Liver (tissue), 9 donors: ENCODE measurements around the gene BEGAIN. TPM values are rescaled to one million over a fixed set of nuclear protein-coding genes. Genes with fewer than 3 reads are reported as not detected.
A peak's percentile ranks its signal among the peaks of the same experiment; 100 is the strongest.

Experiments used
- DNase-seq: peaks from one replicate; pipeline ENCODE4 v3.0.0-alpha.2; 2017; ENCODE audit warnings: low spot score
- H3K27ac ChIP-seq, 2 donors: one replicate each; pipeline ENCODE4 v1.7.0; 2013; ENCODE audit warnings: inconsistent platforms in 2 of 2, low read length in 2 of 2, control low read depth in 1 of 2, low read depth in 1 of 2, mild to moderate bottlenecking in 1 of 2
- H3K27me3 ChIP-seq, 4 donors: one replicate each; pipeline versions ENCODE4 v1.6.1 to v1.7.0; 2013; ENCODE audit warnings: low read length in 3 of 4, inconsistent platforms in 1 of 4, mild to moderate bottlenecking in 1 of 4, moderate library complexity in 1 of 4; ENCODE audit not compliant: control insufficient read depth in 4 of 4, insufficient read depth in 4 of 4
- H3K36me3 ChIP-seq, 4 donors: one replicate each; pipeline versions ENCODE4 v1.6.1 to v1.7.0; 2013; ENCODE audit warnings: low read length in 3 of 4, mild to moderate bottlenecking in 3 of 4, low read depth in 1 of 4, moderate library complexity in 1 of 4; ENCODE audit not compliant: control insufficient read depth in 4 of 4, insufficient read depth in 3 of 4
- H3K4me1 ChIP-seq, 4 donors: one replicate each; pipeline versions ENCODE4 v1.6.1 to v1.7.0; 2013; ENCODE audit warnings: low read length in 3 of 4, mild to moderate bottlenecking in 3 of 4, moderate library complexity in 1 of 4; ENCODE audit not compliant: control insufficient read depth in 4 of 4, insufficient read depth in 4 of 4
- H3K4me3 ChIP-seq, 3 donors: one replicate each; pipeline versions ENCODE4 v1.6.1 to v1.7.0; 2013; ENCODE audit warnings: low read length in 3 of 3, control low read depth in 1 of 3, low read depth in 1 of 3, mild to moderate bottlenecking in 1 of 3
- H3K9ac ChIP-seq, 2 donors: one replicate each; pipeline ENCODE4 v1.7.0; 2013; ENCODE audit warnings: low read length in 2 of 2, mild to moderate bottlenecking in 2 of 2, moderate library complexity in 2 of 2, control low read depth in 1 of 2, low read depth in 1 of 2
- H3K9me3 ChIP-seq, 4 donors: one replicate each; pipeline versions ENCODE4 v1.6.1 to v1.7.0; 2013; ENCODE audit warnings: low read length in 3 of 4; ENCODE audit not compliant: control insufficient read depth in 4 of 4
- EGR1 ChIP-seq, 2 donors: IDR thresholded peaks; 2 replicates each; pipeline ENCODE4 v1.6.1; 2016 to 2018; ENCODE audit warnings: antibody characterized with exemption in 2 of 2, low read depth in 2 of 2
- FOXA1 ChIP-seq: IDR thresholded peaks from 2 replicates; pipeline ENCODE4 v1.6.1; 2016; ENCODE audit warnings: antibody characterized with exemption
- FOXA2 ChIP-seq: IDR thresholded peaks from 2 replicates; pipeline ENCODE4 v1.6.1; 2016; ENCODE audit warnings: antibody characterized with exemption
- GABPA ChIP-seq, 2 donors: IDR thresholded peaks in 1 of 2; conservative IDR thresholded peaks in 1 of 2; 2 replicates each; pipeline ENCODE4 v1.6.1; 2016; ENCODE audit warnings: antibody characterized with exemption in 2 of 2, mild to moderate bottlenecking in 1 of 2, moderate library complexity in 1 of 2
- HNF4A ChIP-seq, 2 donors: conservative IDR thresholded peaks; 2 replicates each; pipeline ENCODE4 v1.6.1; 2016; ENCODE audit warnings: antibody characterized with exemption in 2 of 2, mild to moderate bottlenecking in 2 of 2
- HNF4G ChIP-seq: IDR thresholded peaks from 2 replicates; pipeline ENCODE4 v1.6.1; 2016; ENCODE audit warnings: antibody characterized with exemption
- JUND ChIP-seq, 2 donors: IDR thresholded peaks; 2 replicates each; pipeline ENCODE4 v1.6.1; 2016; ENCODE audit warnings: antibody characterized with exemption in 2 of 2
- NR2F2 ChIP-seq: IDR thresholded peaks from 2 replicates; pipeline ENCODE4 v1.6.1; 2016; ENCODE audit warnings: antibody characterized with exemption
- RAD21 ChIP-seq, 2 donors: IDR thresholded peaks; 2 replicates each; pipeline ENCODE4 v1.6.1; 2016; ENCODE audit warnings: antibody characterized with exemption in 2 of 2, mild to moderate bottlenecking in 2 of 2
- RXRA ChIP-seq, 2 donors: IDR thresholded peaks; 2 replicates each; pipeline ENCODE4 v1.6.1; 2017 to 2018; ENCODE audit warnings: antibody characterized with exemption in 2 of 2, mild to moderate bottlenecking in 1 of 2
- TAF1 ChIP-seq: conservative IDR thresholded peaks from 2 replicates; pipeline ENCODE4 v1.6.1; 2016; ENCODE audit warnings: antibody characterized with exemption, mild to moderate bottlenecking
- YY1 ChIP-seq: IDR thresholded peaks from 2 replicates; pipeline ENCODE4 v1.6.1; 2016; ENCODE audit warnings: antibody characterized with exemption, mild to moderate bottlenecking
- WGBS: extraction: QIAGEN DNeasy Blood & Tissue Kit; methylation state at CpG from one replicate; pipeline ENCODE4 v1.1.7; 2013; 5-methylcytosine and 5-hydroxymethylcytosine counted together
- polyA plus RNA-seq, 2 donors: library from polyadenylated mRNA; stranded (reverse) in 1 of 2; unstranded in 1 of 2; fragments of 200-250 nt in 1 of 2; fragments of >200 nt in 1 of 2; fragmentation: Nextera tagmentation in 1 of 2; extraction: Ambion mirVana in 1 of 2; gene quantifications; one replicate each; pipeline versions ENCODE4 v1.2.1 to v1.2.3, GENCODE V29; 2013 to 2015
- total RNA-seq, 2 donors: library from RNA; depleted of rRNA; stranded (reverse); fragments of >200 nt; gene quantifications; one replicate each; pipeline ENCODE4 v1.2.3, GENCODE V29; 2014
- TF ChIP-seq, protein P1 (sequence below): fragments of 150-350 bp; IDR thresholded peaks from 2 replicates; pipeline ENCODE4 v1.5.1; 2017; ENCODE audit warnings: improper control_type of control experiment, low read depth, low read length; ENCODE audit not compliant: missing input control
- TF ChIP-seq, protein P2 (sequence below): IDR thresholded peaks from 2 replicates; pipeline ENCODE4 v1.6.1; 2016; ENCODE audit warnings: antibody characterized with exemption
- donor health status: healthy.
- donor health status: healthy.
- donor health status: healthy.
- donor health status: healthy.
- donor health status: healthy.

BEGAIN gene
- total and polyA plus RNA-seq, 4 donors = 0.11 to 1.9 (median 0.29) TPM

DNA sequence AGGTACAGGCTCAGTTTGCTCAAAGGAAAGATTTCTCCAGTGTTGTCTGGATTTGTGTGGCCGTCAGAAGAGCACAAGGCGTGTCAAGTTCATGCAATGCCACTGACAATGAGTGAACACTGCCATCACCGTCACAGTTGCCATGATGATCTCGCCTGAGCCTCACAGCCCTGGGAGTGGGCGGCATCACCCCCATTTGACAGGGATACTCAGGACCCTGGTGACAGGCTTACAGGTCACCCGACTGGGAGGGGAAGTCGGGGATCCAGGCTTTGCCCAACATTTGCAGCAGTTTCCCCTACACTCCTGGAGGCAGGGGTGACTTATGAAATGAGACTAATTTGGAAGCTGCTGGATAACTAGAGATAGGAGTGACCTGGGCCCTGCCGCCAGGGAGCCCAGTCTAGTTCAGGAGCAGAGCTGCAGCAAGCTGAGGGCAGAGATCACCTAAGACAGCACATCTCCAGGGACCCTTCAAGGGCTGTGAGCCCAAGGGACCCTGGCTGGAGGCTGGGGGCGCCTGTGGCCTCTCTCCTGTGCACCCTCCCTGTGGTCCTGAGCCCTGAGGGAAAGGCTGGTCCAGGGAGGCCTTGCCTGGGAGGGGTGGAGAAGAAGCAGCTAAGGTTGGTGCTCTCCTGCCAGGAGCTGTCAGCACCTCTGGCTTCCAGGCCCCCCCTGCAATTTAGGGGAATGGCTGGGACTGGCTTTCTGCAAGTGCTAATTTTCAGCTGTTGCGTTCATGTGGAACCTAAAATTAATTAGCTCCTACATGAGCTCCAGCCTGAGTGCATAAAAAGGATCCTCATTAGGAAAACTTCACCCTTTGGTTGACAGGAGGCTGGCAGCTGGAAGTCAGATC lies 32.4 kb upstream of the BEGAIN start (continued):
- TF ChIP-seq JUND (IDR thresholded peaks at IDR 0.05) (no peak), RXRA (IDR thresholded peaks at IDR 0.05) (no peak), TAF1 (no peak), NR2F2 (no peak)

DNA sequence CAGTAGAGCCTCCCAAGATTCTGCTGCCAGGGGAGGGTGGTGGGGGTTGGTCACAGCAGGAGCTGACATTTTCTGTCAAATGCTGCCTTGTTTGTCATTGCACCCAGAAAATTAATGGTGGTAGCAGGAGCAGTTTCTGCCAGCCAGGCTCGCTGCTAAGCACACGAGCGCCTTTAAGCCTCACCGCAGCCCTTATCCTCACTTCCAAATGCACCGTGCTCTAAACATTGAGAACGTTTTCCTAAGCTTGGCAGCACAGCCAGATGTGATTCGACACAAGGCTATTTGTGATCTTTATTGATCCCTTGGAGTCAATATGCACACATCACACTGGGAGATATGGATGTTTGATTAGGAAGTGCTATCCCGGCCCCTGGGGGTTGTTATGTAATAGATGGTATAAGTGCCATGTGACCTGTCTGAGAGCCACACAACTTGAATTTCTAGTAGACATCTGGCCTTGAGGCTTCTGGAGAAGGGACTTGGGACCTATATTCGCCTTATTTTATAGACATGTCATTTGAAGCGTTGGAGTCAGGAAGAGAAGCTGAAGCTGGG lies 31.6 kb upstream of the BEGAIN start:
- no peaks in the 10 kb centered on the region for H3K27me3 ChIP-seq
- no peak overlapping the region for H3K9ac ChIP-seq
- no peaks in the 10 kb centered on the region for H3K9me3 ChIP-seq
- no peak for TF ChIP-seq JUND (IDR thresholded peaks at IDR 0.05)
- no peak for TF ChIP-seq YY1
- TF ChIP-seq FOXA1 = no peak
- TF ChIP-seq FOXA2 = no peak
- peak; percentile 8 to 20 for TF ChIP-seq RXRA (IDR thresholded peaks at IDR 0.05)
- TF ChIP-seq NR2F2 = no peak
- TF ChIP-seq, protein P1, sequence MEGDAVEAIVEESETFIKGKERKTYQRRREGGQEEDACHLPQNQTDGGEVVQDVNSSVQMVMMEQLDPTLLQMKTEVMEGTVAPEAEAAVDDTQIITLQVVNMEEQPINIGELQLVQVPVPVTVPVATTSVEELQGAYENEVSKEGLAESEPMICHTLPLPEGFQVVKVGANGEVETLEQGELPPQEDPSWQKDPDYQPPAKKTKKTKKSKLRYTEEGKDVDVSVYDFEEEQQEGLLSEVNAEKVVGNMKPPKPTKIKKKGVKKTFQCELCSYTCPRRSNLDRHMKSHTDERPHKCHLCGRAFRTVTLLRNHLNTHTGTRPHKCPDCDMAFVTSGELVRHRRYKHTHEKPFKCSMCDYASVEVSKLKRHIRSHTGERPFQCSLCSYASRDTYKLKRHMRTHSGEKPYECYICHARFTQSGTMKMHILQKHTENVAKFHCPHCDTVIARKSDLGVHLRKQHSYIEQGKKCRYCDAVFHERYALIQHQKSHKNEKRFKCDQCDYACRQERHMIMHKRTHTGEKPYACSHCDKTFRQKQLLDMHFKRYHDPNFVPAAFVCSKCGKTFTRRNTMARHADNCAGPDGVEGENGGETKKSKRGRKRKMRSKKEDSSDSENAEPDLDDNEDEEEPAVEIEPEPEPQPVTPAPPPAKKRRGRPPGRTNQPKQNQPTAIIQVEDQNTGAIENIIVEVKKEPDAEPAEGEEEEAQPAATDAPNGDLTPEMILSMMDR = no peak
- TF ChIP-seq GABPA (IDR thresholded peaks at IDR 0.05 in 1 of 2, conservative IDR thresholded peaks at IDR 0.05 in 1 of 2) = no peak
- peak; percentile 20 to 30 for TF ChIP-seq HNF4A (conservative IDR thresholded peaks at IDR 0.05)
- H3K4me1 ChIP-seq = peaks cover 2 to 27% (median 15%) of the 10 kb centered on the region in 4 donors
- DNase-seq = no peak
- H3K27ac ChIP-seq = no peak overlapping the region
- no peaks in the 10 kb centered on the region for H3K36me3 ChIP-seq
- no peak overlapping the region for H3K4me3 ChIP-seq
- 36% methylated on average over 10 of the region's 10 CpGs for WGBS

GRCh38 chr14:100618318-100618693 lies 31.1 kb upstream of the BEGAIN start:
- H3K4me3 ChIP-seq = no peak overlapping the region
- no peaks in the 10 kb centered on the region for H3K27me3 ChIP-seq
- peaks cover 2 to 27% (median 15%) of the 10 kb centered on the region in 4 donors for H3K4me1 ChIP-seq
- H3K9me3 ChIP-seq = no peaks in the 10 kb centered on the region
- H3K36me3 ChIP-seq = no peaks in the 10 kb centered on the region
- H3K9ac ChIP-seq = no peak overlapping the region
- H3K27ac ChIP-seq = no peak overlapping the region
- TF ChIP-seq RAD21 (IDR thresholded peaks at IDR 0.05) (no peak), HNF4G (no peak), EGR1 (IDR thresholded peaks at IDR 0.05; ENCODE audit: low read depth in 2 of 2) (no peak)
- TF ChIP-seq, protein P2, sequence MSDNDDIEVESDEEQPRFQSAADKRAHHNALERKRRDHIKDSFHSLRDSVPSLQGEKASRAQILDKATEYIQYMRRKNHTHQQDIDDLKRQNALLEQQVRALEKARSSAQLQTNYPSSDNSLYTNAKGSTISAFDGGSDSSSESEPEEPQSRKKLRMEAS = no peak
- no peak for DNase-seq
- 50% methylated on average over 9 of the region's 9 CpGs for WGBS
